Measurements from ENCODE around the gene RYR2. TPM values are rescaled to one million over a fixed set of nuclear protein-coding genes. Genes with fewer than 3 reads are reported as not detected.
"Not testable (repeated sequence)": the region's sequence is repeated elsewhere in the genome, so short reads cannot be mapped to it uniquely, and the experiment has no call there.

RYR2 gene
- total RNA-seq, 4 donors from 2014 or later = 1.2 to 7.0 (median 2.5) TPM

GRCh38 chr1:237812061-237812460, 770.1 kb downstream of the RYR2 start:
- in situ Hi-C loops (cut with MboI; ENCODE audit: low pct_ligation_motif_present in 1 of 4, low pct_unique_long_range_greater_than_20kb in 1 of 4, low sequenced_read_pairs in 3 of 4) = no loop called here
- Histone ChIP-seq H3K4me3 (no peak overlapping the region), H3K36me3 (no peaks in the 10 kb centered on the region), H3K4me1 (no peaks in the 10 kb centered on the region), H3K27ac (no peak overlapping the region), H3K9me3 (no peaks in the 10 kb centered on the region), H3K27me3 (no peaks in the 10 kb centered on the region)
- DNase-seq = no peak
- 57 to 66% methylated on average over 2 of the region's 2 CpGs for WGBS, 2 donors (ENCODE audit: low coverage in 1 of 2)
- TF ChIP-seq EP300 (IDR thresholded peaks at IDR 0.05; ENCODE audit: low read depth) = no peak
- no peak for TF ChIP-seq POLR2AphosphoS5 (IDR thresholded peaks at IDR 0.05)
- no peak for TF ChIP-seq CTCF (IDR thresholded peaks at IDR 0.05)
- TF ChIP-seq POLR2A (IDR thresholded peaks at IDR 0.05) = no peak
- intact Hi-C loops (cut with DNase I; ENCODE audit: low total_unique reads) = no loop called here

GRCh38 chr1:237814319-237814924, 772.4 kb downstream of the RYR2 start:
- in situ Hi-C loops (cut with MboI; ENCODE audit: low pct_ligation_motif_present in 1 of 4, low pct_unique_long_range_greater_than_20kb in 1 of 4, low sequenced_read_pairs in 3 of 4) = no loop called here
- H3K36me3 ChIP-seq = no peaks in the 10 kb centered on the region
- no peaks in the 10 kb centered on the region for H3K4me1 ChIP-seq
- no peaks in the 10 kb centered on the region for H3K9me3 ChIP-seq
- DNase-seq = no peak
- no peak overlapping the region for H3K4me3 ChIP-seq
- no peak for TF ChIP-seq POLR2AphosphoS5 (IDR thresholded peaks at IDR 0.05)
- peak in 3 of 5 experiments; percentile 23 to 37 (median 33) for TF ChIP-seq CTCF (IDR thresholded peaks at IDR 0.05)
- intact Hi-C loops (cut with DNase I; ENCODE audit: low total_unique reads) = no loop called here
- H3K27ac ChIP-seq = no peak overlapping the region
- H3K27me3 ChIP-seq = no peaks in the 10 kb centered on the region
- 30 to 44% methylated on average over 4 to 5 of the region's 5 CpGs for WGBS, 2 donors (ENCODE audit: low coverage in 1 of 2)

- intact Hi-C loops (cut with DNase I; ENCODE audit: low total_unique reads) = no loop called here
- Histone ChIP-seq H3K9me3 (no peaks in the 10 kb centered on the region), H3K36me3 (no peaks in the 10 kb centered on the region), H3K27ac (no peak overlapping the region), H3K27me3 (no peaks in the 10 kb centered on the region), H3K4me3 (no peak overlapping the region), H3K4me1 (no peaks in the 10 kb centered on the region)
- TF ChIP-seq CTCF (IDR thresholded peaks at IDR 0.05) (no peak), POLR2AphosphoS5 (IDR thresholded peaks at IDR 0.05) (no peak)
- in situ Hi-C loops (cut with MboI; ENCODE audit: low pct_ligation_motif_present in 1 of 4, low pct_unique_long_range_greater_than_20kb in 1 of 4, low sequenced_read_pairs in 3 of 4) = no loop called here
- no peak for DNase-seq
- 35% methylated on average over 1 of the region's 1 CpG; no CpG with 5 or more reads in 1 of the 2 donors for WGBS, 2 donors (ENCODE audit: low coverage in 1 of 2)
Measured at GRCh38 chr1:237817277-237817676, 775.3 kb downstream of the RYR2 start.

GRCh38 chr1:237820634-237821033, 778.6 kb downstream of the RYR2 start:
- H3K4me3 ChIP-seq; H3K27me3 ChIP-seq; in situ Hi-C loops (cut with MboI; ENCODE audit: low pct_ligation_motif_present in 1 of 4, low pct_unique_long_range_greater_than_20kb in 1 of 4, low sequenced_read_pairs in 3 of 4); DNase-seq; H3K27ac ChIP-seq; intact Hi-C loops (cut with DNase I; ENCODE audit: low total_unique reads); H3K9me3 ChIP-seq; H3K4me1 ChIP-seq; H3K36me3 ChIP-seq: not testable (repeated sequence)
- 77% methylated on average over 9 of the region's 9 CpGs; no CpG with 5 or more reads in 1 of the 2 donors for WGBS, 2 donors (ENCODE audit: low coverage in 1 of 2)

- TF ChIP-seq POLR2A (IDR thresholded peaks at IDR 0.05) (no peak), POLR2AphosphoS5 (IDR thresholded peaks at IDR 0.05) (no peak), EP300 (IDR thresholded peaks at IDR 0.05; ENCODE audit: low read depth) (no peak), CTCF (IDR thresholded peaks at IDR 0.05) (no peak)
- intact Hi-C loops (cut with DNase I; ENCODE audit: low total_unique reads) = no loop called here
- no peak for DNase-seq
- 77 to 78% methylated on average over 7 of the region's 7 CpGs for WGBS, 2 donors (ENCODE audit: low coverage in 1 of 2)
- in situ Hi-C loops (cut with MboI; ENCODE audit: low pct_ligation_motif_present in 1 of 4, low pct_unique_long_range_greater_than_20kb in 1 of 4, low sequenced_read_pairs in 3 of 4) = no loop called here
- no peaks in the 10 kb centered on the region for H3K27me3 ChIP-seq
- no peaks in the 10 kb centered on the region for H3K36me3 ChIP-seq
- no peaks in the 10 kb centered on the region for H3K4me1 ChIP-seq
- no peak overlapping the region for H3K27ac ChIP-seq
- H3K9me3 ChIP-seq = no peaks in the 10 kb centered on the region
- no peak overlapping the region for H3K4me3 ChIP-seq
Measured at GRCh38 chr1:237832858-237833257, 790.9 kb downstream of the RYR2 start.
